Right atrium auricular region (tissue), 2 donors: Measurements from ENCODE around the gene OR10J1. TPM values are rescaled to one million over a fixed set of nuclear protein-coding genes. Genes with fewer than 3 reads are reported as not detected.
"Not testable (repeated sequence)": the region's sequence is repeated elsewhere in the genome, so short reads cannot be mapped to it uniquely, and the experiment has no call there.

ENCODE experiments used
- DNase-seq: peaks from one replicate; pipeline ENCODE4 v3.0.0-alpha.2; 2019; ENCODE audit warnings: low spot score
- H3K27ac ChIP-seq, 2 donors: fragments of 200-600 bp; sonication (generic); 1 replicate in 1 of 2; 2 replicates in 1 of 2; pipeline ENCODE4 v1.5.1; 2016 to 2019
- H3K27me3 ChIP-seq, 2 donors: fragments of 200-600 bp; sonication (generic); one replicate each; pipeline versions ENCODE4 v1.5.1 to v1.6.0; 2017 to 2019
- H3K36me3 ChIP-seq: fragments of 200-600 bp; sonication (generic); one replicate; pipeline ENCODE4 v1.5.1; 2016
- H3K4me1 ChIP-seq, 2 donors: fragments of 200-600 bp; sonication (generic); one replicate each; pipeline versions ENCODE4 v1.5.1 to v1.6.0; 2017 to 2019
- H3K4me3 ChIP-seq, 2 donors: fragments of 200-600 bp; sonication (generic); 1 replicate in 1 of 2; 2 replicates in 1 of 2; pipeline ENCODE4 v1.5.1; 2017 to 2019; ENCODE audit warnings: mild to moderate bottlenecking in 1 of 2, moderate library complexity in 1 of 2
- H3K9me3 ChIP-seq, 2 donors: fragments of 200-600 bp; sonication (generic); one replicate each; pipeline ENCODE4 v1.5.1; 2019
- total RNA-seq, 2 donors: library from RNA; depleted of rRNA; stranded (reverse); fragments of >200 nt; gene quantifications; one replicate each; pipeline ENCODE4 v1.1.0, GENCODE V29; 2016
- TF ChIP-seq, protein P1 (sequence below), 2 donors: fragments of 200-600 bp; sonication (generic); IDR thresholded peaks; one replicate each; pipeline ENCODE4 v1.5.1; 2019; ENCODE audit warnings: antibody characterized with exemption in 2 of 2

OR10J1 gene
- total RNA-seq, 2 donors from 2014 or later = not detected

DNA sequence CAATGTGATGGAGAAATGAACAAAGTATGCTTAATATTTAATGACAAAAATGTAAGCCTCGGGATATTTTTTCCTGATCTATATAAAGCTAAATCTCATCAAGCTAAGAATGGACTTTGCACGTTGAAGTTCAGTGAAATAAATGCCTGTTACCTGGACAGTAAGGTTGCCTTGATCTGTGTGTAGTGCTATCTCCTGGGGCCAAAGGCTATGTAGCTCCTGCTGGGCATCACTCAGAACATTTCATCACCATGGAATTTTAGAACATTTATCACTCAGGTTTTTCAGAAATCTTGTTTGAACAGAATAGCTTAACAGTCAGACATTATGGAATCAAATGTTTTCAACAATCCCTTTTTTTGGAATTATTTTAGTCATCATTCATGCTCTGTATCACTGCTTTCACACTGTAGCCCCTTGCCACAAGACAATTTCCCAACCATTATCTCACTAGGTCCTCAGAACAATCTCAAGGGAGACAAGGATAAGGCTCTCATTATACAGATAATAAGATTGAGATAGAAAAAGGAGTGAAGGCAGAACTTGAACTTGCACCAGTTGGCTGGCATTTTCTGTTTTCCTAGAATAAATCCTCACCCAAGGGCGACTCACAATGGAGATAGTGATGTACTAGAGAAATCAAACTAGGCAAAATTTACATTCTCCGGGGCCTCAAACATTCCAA lies 3.7 kb downstream of the OR10J1 start:
- no peaks in the 10 kb centered on the region for H3K27me3 ChIP-seq
- no peak for DNase-seq
- no peak overlapping the region for H3K4me3 ChIP-seq
- no peaks in the 10 kb centered on the region for H3K36me3 ChIP-seq
- TF ChIP-seq, protein P1, sequence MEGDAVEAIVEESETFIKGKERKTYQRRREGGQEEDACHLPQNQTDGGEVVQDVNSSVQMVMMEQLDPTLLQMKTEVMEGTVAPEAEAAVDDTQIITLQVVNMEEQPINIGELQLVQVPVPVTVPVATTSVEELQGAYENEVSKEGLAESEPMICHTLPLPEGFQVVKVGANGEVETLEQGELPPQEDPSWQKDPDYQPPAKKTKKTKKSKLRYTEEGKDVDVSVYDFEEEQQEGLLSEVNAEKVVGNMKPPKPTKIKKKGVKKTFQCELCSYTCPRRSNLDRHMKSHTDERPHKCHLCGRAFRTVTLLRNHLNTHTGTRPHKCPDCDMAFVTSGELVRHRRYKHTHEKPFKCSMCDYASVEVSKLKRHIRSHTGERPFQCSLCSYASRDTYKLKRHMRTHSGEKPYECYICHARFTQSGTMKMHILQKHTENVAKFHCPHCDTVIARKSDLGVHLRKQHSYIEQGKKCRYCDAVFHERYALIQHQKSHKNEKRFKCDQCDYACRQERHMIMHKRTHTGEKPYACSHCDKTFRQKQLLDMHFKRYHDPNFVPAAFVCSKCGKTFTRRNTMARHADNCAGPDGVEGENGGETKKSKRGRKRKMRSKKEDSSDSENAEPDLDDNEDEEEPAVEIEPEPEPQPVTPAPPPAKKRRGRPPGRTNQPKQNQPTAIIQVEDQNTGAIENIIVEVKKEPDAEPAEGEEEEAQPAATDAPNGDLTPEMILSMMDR (IDR thresholded peaks at IDR 0.05) = no peak
- no peaks in the 10 kb centered on the region for H3K9me3 ChIP-seq
- peaks cover 0 to 6% of the 10 kb centered on the region in 2 donors for H3K4me1 ChIP-seq
- H3K27ac ChIP-seq = no peak overlapping the region

DNA sequence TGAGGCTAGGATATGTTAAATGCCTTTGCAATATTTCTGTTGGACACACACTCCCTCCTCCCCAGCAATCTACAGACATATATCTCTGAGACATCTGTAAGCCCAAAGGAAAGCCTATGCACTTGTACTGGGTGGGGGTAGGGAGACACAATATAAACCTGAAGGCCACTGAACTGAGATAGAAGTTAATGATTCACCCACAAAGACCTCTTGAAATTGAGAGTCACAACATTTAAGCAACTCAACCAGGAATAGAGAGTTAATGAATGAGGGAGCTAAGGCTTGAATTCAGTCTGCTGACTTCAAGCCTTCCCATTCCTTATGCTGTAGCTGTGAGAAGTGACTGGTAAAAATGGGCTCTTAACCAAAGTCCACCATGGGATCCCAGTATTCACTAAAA lies 5.0 kb downstream of the OR10J1 start:
- Histone ChIP-seq H3K4me3 (no peak overlapping the region), H3K4me1 (peaks cover 0 to 6% of the 10 kb centered on the region in 2 donors), H3K36me3 (no peaks in the 10 kb centered on the region), H3K27me3 (no peaks in the 10 kb centered on the region), H3K27ac (no peak overlapping the region), H3K9me3 (no peaks in the 10 kb centered on the region)
- TF ChIP-seq, protein P1 (IDR thresholded peaks at IDR 0.05) = no peak
- DNase-seq = no peak

DNA sequence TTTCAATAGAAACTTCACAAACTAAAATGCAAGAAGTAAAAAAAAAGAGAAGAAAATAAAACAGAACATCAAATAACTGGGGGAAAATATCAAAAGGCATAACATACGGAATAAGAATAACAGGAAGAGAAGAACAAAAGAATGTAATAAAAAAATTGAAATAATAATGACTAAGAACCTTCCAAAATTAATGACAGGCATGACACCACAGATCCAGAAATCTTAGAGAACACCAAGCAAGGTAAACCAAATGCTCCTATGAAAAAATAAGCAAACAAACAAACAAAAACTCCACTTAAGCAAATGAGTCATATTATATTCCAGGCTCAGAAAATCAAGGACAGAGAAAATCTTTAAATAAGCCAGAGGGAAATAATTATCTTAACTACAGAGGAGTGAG lies 8.7 kb downstream of the OR10J1 start:
- H3K27ac ChIP-seq = no peak overlapping the region
- no peak overlapping the region for H3K4me3 ChIP-seq
- peaks cover 0 to 21% of the 10 kb centered on the region in 2 donors for H3K9me3 ChIP-seq
- TF ChIP-seq, protein P1 (IDR thresholded peaks at IDR 0.05) = no peak
- H3K27me3 ChIP-seq = no peaks in the 10 kb centered on the region
- no peaks in the 10 kb centered on the region for H3K4me1 ChIP-seq
- DNase-seq = no peak
- no peaks in the 10 kb centered on the region for H3K36me3 ChIP-seq

DNA sequence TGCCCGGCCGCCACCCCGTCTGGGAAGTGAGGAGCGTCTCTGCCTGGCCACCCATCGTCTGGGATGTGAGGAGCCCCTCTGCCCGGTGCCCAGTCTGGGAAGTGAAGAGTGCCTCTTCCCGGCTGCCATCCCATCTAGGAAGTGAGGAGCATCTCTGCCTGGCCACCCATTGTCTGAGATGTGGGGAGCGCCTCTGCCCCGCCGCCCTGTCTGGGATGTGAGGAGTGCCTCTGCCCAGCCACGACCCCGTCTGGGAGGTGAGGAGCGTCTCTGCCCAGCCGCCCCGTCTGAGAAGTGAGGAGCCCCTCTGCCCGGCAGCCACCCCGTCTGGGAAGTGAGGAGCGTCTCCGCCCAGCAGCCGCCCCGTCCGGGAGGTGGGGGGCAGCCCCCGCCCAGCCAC lies 10.1 kb downstream of the OR10J1 start:
- not testable (repeated sequence) for H3K36me3 ChIP-seq, H3K27ac ChIP-seq, H3K4me3 ChIP-seq, H3K4me1 ChIP-seq, H3K27me3 ChIP-seq, DNase-seq
- peaks cover 0 to 21% of the 10 kb centered on the region in 2 donors for H3K9me3 ChIP-seq

DNA sequence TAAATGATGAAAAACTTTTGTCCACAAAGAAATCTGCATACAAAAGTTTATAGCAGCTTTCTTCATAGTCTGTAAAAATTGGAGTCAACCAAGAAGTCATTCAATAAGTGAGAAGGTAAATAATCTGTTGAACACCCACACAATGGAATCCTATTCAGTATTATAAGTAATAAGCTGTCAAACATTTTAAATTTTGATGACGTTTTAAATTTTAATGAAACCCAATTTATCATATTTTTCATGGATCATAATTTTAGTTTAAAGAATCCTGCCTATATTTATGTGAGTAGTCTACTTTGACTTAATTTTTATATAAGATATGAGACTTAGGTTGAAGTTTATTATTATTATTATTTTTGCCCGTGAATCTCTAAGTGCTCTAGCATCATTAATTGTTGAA lies 20.0 kb downstream of the OR10J1 start:
- TF ChIP-seq, protein P1 (IDR thresholded peaks at IDR 0.05) = no peak
- Histone ChIP-seq H3K9me3 (peaks cover 0 to 17% of the 10 kb centered on the region in 2 donors), H3K27me3 (no peaks in the 10 kb centered on the region), H3K4me1 (no peaks in the 10 kb centered on the region), H3K27ac (no peak overlapping the region), H3K36me3 (no peaks in the 10 kb centered on the region), H3K4me3 (no peak overlapping the region)
- DNase-seq = no peak

DNA sequence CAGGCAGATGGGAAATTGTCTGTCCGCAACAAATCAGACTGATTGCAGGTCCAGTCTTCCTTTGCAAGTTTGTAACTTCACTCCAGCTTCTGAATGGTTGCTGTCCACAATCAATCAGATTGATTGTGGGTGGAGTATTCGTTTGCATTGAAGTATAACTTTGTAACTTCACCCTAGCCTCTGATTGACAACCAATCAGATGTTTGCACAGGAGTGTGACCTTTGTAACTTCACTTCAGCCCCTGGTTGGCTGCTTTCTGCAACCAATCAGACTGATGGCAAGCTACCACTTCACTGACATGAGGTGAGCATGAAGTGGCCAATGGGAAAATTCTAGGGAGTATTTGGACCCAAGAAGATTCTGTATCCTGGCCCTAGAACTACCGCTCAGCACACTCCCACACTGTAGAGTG lies 25.7 kb downstream of the OR10J1 start:
- Histone ChIP-seq H3K27ac (no peak overlapping the region), H3K27me3 (no peaks in the 10 kb centered on the region), H3K36me3 (no peaks in the 10 kb centered on the region), H3K9me3 (peaks cover 0 to 17% of the 10 kb centered on the region in 2 donors), H3K4me1 (peaks cover 0 to 5% of the 10 kb centered on the region in 2 donors), H3K4me3 (no peak overlapping the region)
- TF ChIP-seq, protein P1 (IDR thresholded peaks at IDR 0.05) = no peak
- no peak for DNase-seq
